Measurements from ENCODE around the gene DPH5.

GRCh38 chr1:101037316-101037715 lies 11.7 kb upstream of the DPH5 start:
- TF ChIP-seq, protein P1, sequence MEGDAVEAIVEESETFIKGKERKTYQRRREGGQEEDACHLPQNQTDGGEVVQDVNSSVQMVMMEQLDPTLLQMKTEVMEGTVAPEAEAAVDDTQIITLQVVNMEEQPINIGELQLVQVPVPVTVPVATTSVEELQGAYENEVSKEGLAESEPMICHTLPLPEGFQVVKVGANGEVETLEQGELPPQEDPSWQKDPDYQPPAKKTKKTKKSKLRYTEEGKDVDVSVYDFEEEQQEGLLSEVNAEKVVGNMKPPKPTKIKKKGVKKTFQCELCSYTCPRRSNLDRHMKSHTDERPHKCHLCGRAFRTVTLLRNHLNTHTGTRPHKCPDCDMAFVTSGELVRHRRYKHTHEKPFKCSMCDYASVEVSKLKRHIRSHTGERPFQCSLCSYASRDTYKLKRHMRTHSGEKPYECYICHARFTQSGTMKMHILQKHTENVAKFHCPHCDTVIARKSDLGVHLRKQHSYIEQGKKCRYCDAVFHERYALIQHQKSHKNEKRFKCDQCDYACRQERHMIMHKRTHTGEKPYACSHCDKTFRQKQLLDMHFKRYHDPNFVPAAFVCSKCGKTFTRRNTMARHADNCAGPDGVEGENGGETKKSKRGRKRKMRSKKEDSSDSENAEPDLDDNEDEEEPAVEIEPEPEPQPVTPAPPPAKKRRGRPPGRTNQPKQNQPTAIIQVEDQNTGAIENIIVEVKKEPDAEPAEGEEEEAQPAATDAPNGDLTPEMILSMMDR (IDR thresholded peaks at IDR 0.05) = no peak
- no peak for TF ChIP-seq POLR2A (IDR thresholded peaks at IDR 0.05)
